Hepatocyte (in vitro differentiated cells): ENCODE measurements around the gene ZP1.

ENCODE experiments used
- CTCF ChIP-seq: fragments of 200-600 bp; sonication (generic); IDR thresholded peaks from 2 replicates; pipeline ENCODE4 v1.5.1; 2016; ENCODE audit warnings: antibody characterized with exemption, mild to moderate bottlenecking; ENCODE audit not compliant: poor library complexity
- EZH2 ChIP-seq: fragments of 200-600 bp; sonication (generic); IDR thresholded peaks from 2 replicates; pipeline ENCODE4 v1.6.1; 2016; ENCODE audit warnings: antibody characterized with exemption, mild to moderate bottlenecking, borderline replicate concordance

- TF ChIP-seq CTCF (no peak), EZH2 (no peak)
These were observed 43.5 kb downstream of the ZP1 start for GRCh38 chr11:60910711-60911380.
